Measurements from ENCODE around the gene CCL23.
"Not testable (repeated sequence)": the region's sequence is repeated elsewhere in the genome, so short reads cannot be mapped to it uniquely, and the experiment has no call there.

DNA sequence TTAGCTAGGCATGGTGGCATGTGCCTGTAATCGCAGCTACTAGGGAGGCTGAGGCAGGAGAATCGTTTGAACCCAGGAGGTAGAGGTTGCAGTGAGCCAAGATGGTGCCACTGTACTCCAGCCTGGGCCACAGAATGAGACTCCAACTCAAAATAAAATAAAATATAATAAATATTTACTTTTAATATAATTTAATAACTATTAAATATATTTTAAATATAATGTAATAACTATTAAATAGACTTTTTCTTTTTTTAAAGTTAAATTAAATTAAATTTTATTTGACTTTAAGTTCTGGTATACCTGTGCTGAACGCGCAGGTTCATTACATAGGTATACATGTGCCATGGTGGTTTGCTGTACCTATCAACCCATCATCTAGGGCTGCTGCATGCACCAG is 1.9 kb downstream of the CCL23 start:
- not testable (repeated sequence) for TF ChIP-seq CTCF (IDR thresholded peaks at IDR 0.05; ENCODE audit: insufficient read depth, low read length, poor library complexity, severe bottlenecking); EZH2phosphoT487 (conservative IDR thresholded peaks at IDR 0.05; ENCODE audit: low read length)
